Osteoblast (primary cell): Measurements from ENCODE around the gene PIP4K2C. TPM values are rescaled to one million over a fixed set of nuclear protein-coding genes. Genes with fewer than 3 reads are reported as not detected.

Source experiments
- DNase-seq: peaks from one replicate; pipeline ENCODE4 v3.0.0; 2011; ENCODE audit warnings: low spot score, mixed read lengths; ENCODE audit not compliant: insufficient read length; ENCODE audit errors: missing footprints
- H2AFZ ChIP-seq: 2 replicates; pipeline ENCODE4 v1.6.0; 2011; ENCODE audit warnings: mild to moderate bottlenecking, low read length
- H3K27ac ChIP-seq: 2 replicates; pipeline ENCODE4 v1.5.1; 2011; ENCODE audit warnings: mild to moderate bottlenecking, low read depth, low read length, moderate library complexity
- H3K27me3 ChIP-seq: 2 replicates; pipeline ENCODE4 v1.6.0; 2012; ENCODE audit warnings: mild to moderate bottlenecking, control low read depth, inconsistent platforms, low read length, moderate library complexity; ENCODE audit not compliant: insufficient read depth
- H3K36me3 ChIP-seq: 2 replicates; pipeline ENCODE4 v1.5.1; 2011; ENCODE audit warnings: mild to moderate bottlenecking, low read length, control low read depth, moderate library complexity; ENCODE audit not compliant: insufficient read depth
- H3K4me1 ChIP-seq: 2 replicates; pipeline ENCODE4 v1.5.1; 2011; ENCODE audit warnings: mild to moderate bottlenecking, low read length, control low read depth, moderate library complexity; ENCODE audit not compliant: insufficient read depth
- H3K4me2 ChIP-seq: 2 replicates; pipeline ENCODE4 v1.6.0; 2011; ENCODE audit warnings: mild to moderate bottlenecking, low read length; ENCODE audit not compliant: insufficient read depth
- H3K4me3 ChIP-seq: fragments of 200-600 bp; sonication (generic); 3 replicates; pipeline ENCODE4 v1.5.1; 2012; ENCODE audit warnings: mild to moderate bottlenecking, low read length, inconsistent platforms; ENCODE audit not compliant: insufficient read depth
- H3K79me2 ChIP-seq: 2 replicates; pipeline ENCODE4 v1.6.0; 2012; ENCODE audit warnings: mild to moderate bottlenecking, low read length, control low read depth, inconsistent platforms; ENCODE audit not compliant: insufficient read depth
- H3K9me3 ChIP-seq: 2 replicates; pipeline ENCODE4 v1.5.1; 2011; ENCODE audit warnings: low read depth, low read length, control low read depth
- H4K20me1 ChIP-seq: 2 replicates; pipeline ENCODE4 v1.6.0; 2012; ENCODE audit warnings: mild to moderate bottlenecking, low read length, control low read depth; ENCODE audit not compliant: insufficient read depth
- CTCF ChIP-seq: IDR thresholded peaks from 2 replicates; pipeline ENCODE4 v1.5.1; 2011; ENCODE audit warnings: mild to moderate bottlenecking, low read depth, low read length, moderate library complexity; ENCODE audit errors: extremely low read depth
- total RNA-seq: library from RNA; depleted of rRNA; stranded (reverse); fragments of >200 nt; gene quantifications from 2 replicates; pipeline ENCODE4 v1.2.3, GENCODE V29; 2012

The PIP4K2C gene
- total RNA-seq, 1 donor, result 36.6 TPM

- peaks cover 25% of the 10 kb centered on the region for H3K4me1 ChIP-seq
- H3K36me3 ChIP-seq, result peaks cover 10% of the 10 kb centered on the region
- H3K27me3 ChIP-seq, result peaks cover 28% of the 10 kb centered on the region
- H3K4me2 ChIP-seq, result peak overlapping the region; percentile 97
- H2AFZ ChIP-seq, result peak overlapping the region; percentile 83
- TF ChIP-seq CTCF, result no peak
- peaks cover 51% of the 10 kb centered on the region for H3K79me2 ChIP-seq
- peaks cover 29% of the 10 kb centered on the region for H4K20me1 ChIP-seq
- H3K4me3 ChIP-seq, result peak overlapping the region; percentile 91
- peak; percentile 80 for DNase-seq
- H3K9me3 ChIP-seq, result no peaks in the 10 kb centered on the region
- H3K27ac ChIP-seq, result peak overlapping the region; percentile 69
Observed at GRCh38 chr12:57545809-57546437, 45.1 kb upstream of the PIP4K2C start.

- H3K4me2 ChIP-seq, result peak within 1 kb of the TSS; percentile 97
- peaks cover 2% of the 10 kb centered on the region for H3K36me3 ChIP-seq
- H3K9me3 ChIP-seq, result no peaks in the 10 kb centered on the region
- peaks cover 20% of the 10 kb centered on the region for H3K4me1 ChIP-seq
- peak; percentile 34 for TF ChIP-seq CTCF
- peak; percentile 100 for DNase-seq
- peaks cover 43% of the 10 kb centered on the region for H3K79me2 ChIP-seq
- peak within 1 kb of the TSS; percentile 91 for H3K4me3 ChIP-seq
- peak within 1 kb of the TSS; percentile 69 for H3K27ac ChIP-seq
- H4K20me1 ChIP-seq, result peaks cover 22% of the 10 kb centered on the region
- peaks cover 31% of the 10 kb centered on the region for H3K27me3 ChIP-seq
- peak within 1 kb of the TSS; percentile 83 for H2AFZ ChIP-seq
Observed at GRCh38 chr12:57546438-57547287, 44.3 kb upstream of the PIP4K2C start, which contains the start of gene DCTN2. Gene DCTN2, minus strand, starts transcription at chr12:57547192. Its CDS starts 129 bp downstream, at chr12:57547063.

- H3K4me2 ChIP-seq, result peak overlapping the region; percentile 97
- no peaks in the 10 kb centered on the region for H3K36me3 ChIP-seq
- H2AFZ ChIP-seq, result peak overlapping the region; percentile 45
- H3K4me3 ChIP-seq, result peak overlapping the region; percentile 91
- H3K79me2 ChIP-seq, result peaks cover 39% of the 10 kb centered on the region
- peaks cover 31% of the 10 kb centered on the region for H3K27me3 ChIP-seq
- peaks cover 20% of the 10 kb centered on the region for H3K4me1 ChIP-seq
- H4K20me1 ChIP-seq, result peaks cover 22% of the 10 kb centered on the region
- TF ChIP-seq CTCF, result no peak
- H3K9me3 ChIP-seq, result no peaks in the 10 kb centered on the region
- no peak overlapping the region for H3K27ac ChIP-seq
- DNase-seq, result no peak
Observed at GRCh38 chr12:57547288-57548012, 43.5 kb upstream of the PIP4K2C start.
